HG02571 (cell line): ENCODE measurements around the gene ASB7.
"Not testable (repeated sequence)": the region's sequence is repeated elsewhere in the genome, so short reads cannot be mapped to it uniquely, and the experiment has no call there.

Source experiments
- ATAC-seq: cut with Tn5 transposase; IDR thresholded peaks from one replicate; pipeline ENCODE4 v1.9.1; 2021; ENCODE audit warnings: mild to moderate bottlenecking, moderate library complexity; ENCODE audit not compliant: unreplicated experiment

The ASB7 gene, protein sequence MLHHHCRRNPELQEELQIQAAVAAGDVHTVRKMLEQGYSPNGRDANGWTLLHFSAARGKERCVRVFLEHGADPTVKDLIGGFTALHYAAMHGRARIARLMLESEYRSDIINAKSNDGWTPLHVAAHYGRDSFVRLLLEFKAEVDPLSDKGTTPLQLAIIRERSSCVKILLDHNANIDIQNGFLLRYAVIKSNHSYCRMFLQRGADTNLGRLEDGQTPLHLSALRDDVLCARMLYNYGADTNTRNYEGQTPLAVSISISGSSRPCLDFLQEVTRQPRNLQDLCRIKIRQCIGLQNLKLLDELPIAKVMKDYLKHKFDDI

DNA sequence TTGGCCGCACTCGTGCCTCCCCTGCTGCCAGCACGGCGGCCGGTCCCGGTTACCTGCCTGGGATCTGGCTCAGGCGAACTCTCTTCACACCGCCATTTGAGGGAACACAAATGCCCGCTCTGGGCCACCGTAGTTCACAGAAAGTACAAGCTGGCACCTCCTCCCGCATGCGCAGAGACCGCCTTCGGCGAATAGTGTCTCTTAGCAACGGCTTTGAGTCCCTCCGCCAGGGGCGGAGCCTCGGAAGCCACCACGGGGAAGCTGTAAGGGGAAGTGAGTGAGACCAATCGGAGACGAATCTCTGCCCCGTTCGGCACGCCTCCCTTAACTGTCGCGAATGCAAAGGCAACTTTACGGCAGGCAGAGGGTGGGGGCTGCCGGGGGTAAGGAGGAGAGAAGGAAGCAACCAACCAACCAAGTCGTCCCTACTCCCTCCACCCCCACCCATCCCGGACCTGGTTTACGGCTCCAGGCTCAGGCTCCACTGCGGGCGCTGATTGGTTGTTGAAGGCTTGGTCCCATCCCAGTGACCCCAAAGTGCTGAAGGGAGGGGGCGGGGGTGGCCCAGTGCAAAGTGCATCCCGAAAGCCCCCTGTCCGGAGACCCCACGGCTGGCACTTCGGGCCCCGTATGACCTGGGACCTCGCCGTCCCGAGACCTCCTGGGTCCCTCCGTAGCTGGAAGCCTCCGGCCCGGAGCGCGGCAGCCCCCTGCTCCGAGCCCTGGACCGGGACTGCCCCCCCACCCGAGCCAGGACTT, at the start of gene ASB7, which contains the start of gene LINS1:
Gene ASB7, plus strand, starts transcription at position 526 of the 759 bp plus-strand sequence. CDS start 9,628 bp downstream, outside the sequence.
Gene LINS1, minus strand, starts transcription at position 121 of the 759 bp plus-strand sequence. CDS start 21,342 bp downstream, outside the sequence.
- ATAC-seq = peak; percentile 86

DNA sequence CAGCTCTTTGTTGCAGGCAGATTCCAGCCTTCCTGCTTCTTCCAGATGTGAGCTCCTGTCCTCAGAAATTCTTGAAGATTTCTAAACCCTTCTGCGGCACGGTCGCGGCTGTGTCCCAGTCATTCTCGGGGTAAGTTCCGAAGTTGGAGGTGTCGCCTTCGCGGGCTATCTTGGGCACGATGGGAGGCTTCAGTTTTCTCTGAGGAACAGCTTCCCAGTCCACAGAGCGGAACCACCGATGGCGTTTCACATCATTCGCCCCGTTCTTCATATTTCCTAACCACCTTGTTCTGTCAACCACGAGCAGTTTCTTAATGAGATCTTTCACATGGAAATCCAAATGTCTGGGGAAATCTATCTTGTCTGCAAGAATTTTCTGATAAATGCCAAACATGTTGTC, 48.9 kb upstream of the ASB7 start:
- no peak for ATAC-seq

DNA sequence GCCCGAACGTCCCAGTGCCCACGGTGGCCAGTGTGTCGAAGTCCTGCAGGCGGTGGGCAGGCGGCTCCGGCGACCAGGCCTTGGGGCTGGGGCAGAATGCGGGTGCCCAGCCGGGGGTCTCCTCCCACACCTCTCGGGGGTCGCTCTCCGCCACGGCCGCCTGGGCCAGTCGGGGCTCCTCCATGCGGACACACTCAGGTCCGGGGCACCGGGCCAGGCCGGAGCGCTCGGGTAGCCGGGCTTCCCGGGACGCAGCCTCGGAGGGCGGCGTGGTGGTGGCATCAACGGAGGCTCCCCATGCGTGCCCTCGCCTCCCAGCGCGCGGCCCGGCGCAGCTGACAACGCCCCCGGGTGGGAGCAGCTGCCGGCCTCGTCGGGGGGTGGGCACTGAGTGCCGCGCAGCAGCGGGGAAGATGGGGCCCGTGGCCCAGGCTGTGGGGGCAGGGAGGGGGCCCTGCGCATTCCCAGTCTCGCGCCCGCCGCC, 43.6 kb upstream of the ASB7 start:
- no peak for ATAC-seq

DNA sequence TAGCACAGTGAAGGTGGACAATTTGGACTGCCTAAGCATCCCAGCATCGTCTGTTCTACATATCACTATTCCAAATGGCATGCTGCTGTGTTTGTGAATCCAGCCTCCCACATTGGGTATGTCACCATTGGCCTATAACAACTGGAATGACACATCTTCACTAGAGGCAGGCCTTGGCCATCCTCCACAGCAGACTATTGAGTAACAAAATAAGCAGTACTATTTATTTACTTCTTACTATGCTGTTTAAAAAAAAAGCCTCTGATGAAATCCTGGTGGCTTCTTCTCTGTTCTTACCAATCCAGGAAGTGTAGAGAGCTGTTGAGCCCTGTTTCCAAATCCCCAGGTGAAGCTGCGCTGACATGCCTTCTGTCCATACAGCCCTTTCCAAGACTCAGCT, 43.1 kb upstream of the ASB7 start:
- no peak for ATAC-seq

DNA sequence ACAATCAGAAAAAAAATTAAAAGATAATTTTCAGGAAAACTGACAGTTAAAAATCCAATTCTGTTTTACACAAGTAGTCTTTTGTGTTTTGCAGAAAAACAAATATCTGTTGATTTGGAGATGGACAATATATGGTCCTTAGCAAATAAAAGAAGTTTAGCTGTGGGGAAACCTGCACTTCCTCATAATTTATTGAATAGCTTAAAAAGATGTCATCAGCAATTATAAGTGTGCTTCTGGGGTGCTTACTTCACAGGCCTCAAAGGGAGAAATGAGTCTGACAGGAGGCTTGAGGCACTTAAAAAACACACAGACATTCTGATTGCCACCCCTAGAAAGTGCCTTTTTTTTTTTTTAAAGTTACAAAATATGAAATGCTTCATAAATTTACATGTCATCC, 42.1 kb upstream of the ASB7 start:
- no peak for ATAC-seq

DNA sequence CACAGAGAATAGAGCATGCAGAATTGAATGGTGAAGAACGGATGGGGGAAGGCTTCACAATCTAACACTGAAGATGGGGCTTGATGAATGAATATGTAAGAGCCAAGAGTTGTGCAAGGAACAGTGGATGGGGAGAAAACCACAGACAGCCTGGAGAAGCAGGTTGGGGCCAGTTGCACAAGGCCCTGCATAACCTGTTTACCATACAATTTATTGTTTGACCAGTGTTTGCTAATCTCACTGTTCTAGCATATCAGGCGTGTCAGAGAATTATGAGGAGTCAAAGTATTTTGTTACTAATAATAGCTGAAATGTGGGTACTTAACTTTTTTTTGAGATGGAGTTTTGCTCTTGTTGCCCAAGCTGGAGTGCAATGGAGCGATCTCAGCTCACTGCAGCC, 36.8 kb upstream of the ASB7 start:
- ATAC-seq = no peak

DNA sequence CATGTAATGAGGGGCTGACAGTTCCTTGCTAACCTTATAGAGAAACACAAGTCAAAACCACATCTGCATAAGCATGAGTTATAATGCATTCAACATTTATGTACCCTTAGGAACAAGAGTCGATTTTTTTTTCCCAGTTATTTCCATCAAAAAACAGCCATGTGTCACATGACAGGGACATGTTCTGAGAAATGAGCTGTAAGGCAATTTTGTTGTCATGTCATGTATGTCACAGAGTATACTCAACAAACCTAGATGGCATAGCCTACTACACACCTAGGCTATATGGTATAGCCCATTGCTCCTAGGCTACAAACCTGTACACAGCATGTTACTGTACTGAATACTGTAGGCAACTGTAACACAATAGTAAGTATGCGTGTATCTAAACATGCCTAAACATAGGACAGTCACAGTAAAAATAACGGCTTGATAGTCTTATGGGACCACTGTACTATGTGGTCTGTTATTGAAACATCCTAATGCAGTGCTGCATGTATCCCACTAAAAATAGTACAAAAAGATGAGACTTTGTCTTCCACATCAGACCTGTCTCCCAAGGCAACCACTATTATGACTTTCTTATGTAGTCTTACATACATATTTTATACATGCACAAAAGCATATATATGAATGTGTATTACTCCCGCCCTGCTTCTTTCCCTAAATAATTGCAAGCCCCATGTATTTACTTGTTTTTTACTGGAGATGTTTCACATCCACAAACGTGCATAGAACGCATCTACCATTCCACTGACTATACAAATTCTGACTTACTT, 35.4 kb upstream of the ASB7 start:
- no peak for ATAC-seq

DNA sequence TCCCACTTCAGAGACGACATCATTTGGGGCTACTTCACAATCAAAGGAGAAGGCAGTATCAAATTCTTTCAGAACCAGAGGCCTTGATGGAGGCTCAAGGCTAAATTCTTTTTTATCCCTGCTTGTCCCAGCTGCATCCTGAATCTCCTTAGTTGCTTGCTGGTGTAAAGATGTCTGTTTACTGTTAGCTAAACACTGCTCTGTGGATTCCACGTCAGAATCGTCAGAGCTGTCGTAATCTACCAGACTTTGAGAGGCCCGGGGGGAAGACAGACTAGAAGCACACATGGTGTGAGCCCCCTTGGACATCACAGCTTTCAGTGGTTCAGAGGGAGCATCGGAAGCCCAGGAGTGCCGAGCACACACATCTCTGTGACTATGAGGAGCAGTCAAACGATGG, 33.0 kb upstream of the ASB7 start:
- no peak for ATAC-seq

DNA sequence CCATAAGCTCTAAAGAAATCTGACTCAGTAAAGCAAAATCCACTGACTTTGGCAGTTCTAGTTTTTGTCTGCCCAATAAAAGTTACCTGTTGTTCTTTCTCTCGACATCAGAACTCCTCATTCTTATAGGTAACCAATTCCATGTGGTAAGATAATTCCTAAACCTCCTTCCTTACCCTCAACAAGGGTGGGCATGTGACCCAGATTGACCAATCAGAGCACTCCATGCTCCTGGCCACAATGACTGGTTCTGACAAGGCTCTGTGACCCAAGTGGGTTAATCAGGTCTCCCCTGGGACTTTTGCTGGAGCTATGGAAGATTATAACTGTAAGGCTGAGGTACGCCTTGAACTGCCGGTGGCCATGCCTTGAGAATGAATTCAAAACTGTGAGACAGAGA, 32.1 kb upstream of the ASB7 start:
- no peak for ATAC-seq

DNA sequence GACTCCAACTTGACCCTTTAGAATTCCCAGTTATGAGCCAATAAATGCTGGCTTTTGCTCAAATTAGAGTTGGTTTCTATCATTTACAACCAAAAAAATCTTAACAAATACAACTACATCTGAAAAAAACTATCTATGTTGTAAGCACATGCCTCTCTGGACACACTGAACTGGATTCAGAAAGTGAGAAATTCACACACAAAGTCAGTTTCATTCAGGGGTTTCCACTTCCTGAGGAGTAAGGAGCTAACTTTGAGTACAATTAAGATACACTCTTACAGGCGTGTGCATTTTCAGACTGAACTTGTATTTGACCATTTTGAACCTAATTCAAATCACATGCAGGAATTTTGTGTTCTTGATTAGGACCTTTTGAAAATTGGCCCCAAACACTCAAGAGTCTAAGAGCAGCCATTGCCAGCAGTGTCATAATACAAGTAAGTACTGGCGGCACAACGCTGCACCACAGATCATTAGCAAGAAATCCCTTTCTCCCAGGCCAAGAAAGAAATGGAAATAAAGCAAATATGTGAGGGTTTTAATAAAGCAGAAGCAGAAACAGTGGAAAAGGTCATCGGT, 31.6 kb upstream of the ASB7 start:
- no peak for ATAC-seq

DNA sequence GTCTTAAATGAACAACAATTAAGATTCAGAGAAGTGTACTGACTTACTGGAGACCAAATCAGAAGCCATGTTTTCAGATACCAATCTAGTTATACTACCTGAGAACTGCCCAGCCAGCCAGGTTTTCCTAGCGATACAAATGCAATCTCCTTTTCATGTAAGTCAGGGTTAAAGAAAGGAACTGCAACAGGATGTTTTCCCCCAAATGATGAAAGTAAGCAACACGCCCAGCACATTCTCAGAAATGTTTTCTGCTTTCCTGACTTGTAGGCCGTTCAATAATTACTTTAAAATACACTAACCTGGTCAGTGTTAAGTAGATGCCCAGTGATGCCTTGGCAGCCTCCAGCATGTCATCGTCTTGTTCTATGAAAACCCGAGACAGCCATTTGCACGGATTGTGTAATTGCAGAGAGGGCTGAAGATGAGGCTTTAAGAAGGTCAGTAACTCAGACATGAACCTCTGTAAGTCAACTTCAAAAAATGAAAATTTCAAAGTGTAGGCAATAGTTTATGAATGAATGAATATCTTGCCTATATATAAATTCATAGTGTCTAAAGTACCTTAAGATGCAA, 30.7 kb upstream of the ASB7 start:
- ATAC-seq = no peak

DNA sequence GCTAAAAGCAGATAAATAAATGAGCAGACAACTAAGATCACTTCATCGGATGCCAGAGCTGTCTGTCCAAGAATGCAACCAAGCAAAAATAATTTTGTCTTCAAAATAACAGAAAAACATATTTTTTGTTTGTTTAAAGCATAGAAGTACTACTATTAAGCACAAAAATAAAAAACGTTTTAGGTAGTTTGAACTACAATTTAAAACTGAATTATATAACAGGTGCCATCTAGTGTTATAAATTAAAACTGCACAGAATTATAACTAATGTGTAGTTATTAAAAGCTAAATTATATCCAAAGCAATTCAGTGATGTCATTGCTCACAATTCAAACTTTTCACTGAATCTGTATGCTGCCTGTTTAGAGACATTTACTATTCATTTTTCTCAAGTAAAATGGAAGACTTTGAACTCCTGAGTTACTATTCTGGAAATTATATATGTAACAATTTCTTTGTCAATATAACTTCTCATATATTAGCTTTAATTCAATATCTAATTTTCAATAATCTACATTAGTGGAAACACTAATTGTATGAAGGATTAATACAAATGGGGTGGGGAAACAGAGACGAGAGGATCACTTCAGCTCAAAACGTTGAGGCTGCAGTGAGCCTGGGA, 29.9 kb upstream of the ASB7 start:
- no peak for ATAC-seq

DNA sequence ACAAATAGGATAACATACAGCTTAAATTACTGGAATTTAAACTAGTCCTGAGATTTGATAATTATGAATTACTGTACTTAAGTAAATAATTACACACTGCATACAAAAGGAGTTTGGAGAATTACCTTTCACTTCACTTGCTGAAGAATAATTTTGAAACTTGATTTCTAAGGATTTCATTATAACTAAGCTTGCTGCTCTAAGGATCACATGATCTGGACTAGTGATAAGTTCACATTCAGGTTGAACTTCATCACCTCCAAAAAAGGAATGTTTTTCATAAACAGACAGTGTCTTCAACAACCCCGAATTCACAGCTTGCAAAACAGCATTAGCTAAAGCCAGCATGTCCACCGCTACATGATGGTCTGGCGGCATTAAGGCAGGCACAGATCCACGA, 28.9 kb upstream of the ASB7 start:
- no peak for ATAC-seq

DNA sequence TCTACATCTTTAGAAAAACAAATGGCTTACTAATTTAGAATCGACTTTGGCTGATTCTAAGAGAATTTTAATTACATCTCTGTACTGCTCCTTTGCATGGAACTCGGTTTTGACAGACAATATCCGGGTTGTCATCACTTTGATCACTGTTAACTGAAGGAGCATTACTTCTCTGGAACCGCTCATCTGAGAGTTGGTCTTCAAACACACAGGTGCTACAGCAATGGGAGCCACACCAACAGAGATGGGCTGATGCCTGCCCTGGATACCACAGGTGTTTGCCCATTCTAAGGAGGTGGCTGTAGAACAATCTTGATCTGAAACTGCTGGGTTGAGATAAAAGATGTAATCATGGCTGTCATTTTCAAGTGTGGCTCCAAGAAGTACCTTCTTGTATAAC, 22.0 kb upstream of the ASB7 start:
- no peak for ATAC-seq

DNA sequence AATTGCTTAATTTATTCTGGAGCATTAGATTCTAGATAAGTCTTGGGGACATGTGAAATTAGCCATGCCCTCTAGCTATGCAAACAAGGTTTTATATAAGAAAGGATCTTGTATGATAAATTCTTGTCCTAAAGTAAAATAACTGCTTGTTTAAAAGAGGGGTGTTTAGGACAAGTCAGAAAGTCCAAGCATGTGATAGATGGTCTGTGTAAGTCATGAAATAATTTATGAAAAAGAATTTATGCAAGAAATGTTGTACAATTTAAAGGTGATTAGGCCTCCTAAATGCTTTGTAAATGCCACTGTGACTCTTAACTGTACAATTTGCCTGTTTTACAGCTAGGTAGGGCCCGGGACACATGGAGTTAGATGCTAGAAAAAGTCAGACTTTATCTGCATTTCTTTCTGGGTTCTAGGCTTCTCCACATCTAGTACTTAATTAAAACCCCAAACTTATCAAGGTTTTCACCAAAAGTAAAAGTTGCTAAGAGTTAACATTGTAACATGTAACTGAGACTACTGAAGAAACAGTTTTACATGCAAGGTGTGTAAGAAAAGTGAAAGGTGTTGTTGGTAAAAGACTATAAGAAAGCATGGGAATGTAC, 13.6 kb upstream of the ASB7 start:
- ATAC-seq = no peak

DNA sequence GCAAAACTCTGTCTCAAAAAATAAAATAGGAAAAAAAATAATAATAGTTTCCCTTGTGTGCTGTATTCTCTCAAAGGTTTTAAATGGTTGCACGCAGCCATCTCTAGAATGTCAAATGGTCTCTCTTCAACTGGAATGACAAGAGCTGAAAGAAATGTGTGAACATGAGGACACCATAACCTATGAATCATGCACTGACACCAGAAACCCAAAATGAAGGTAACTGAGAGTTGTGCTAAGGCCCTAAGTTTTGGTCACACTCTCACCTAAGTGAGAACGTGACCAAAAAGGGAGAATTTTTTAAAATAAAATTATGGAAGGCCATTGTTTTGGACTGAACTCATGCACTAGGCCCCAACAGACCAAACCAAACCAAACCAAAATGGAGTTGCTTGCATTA, 11.2 kb upstream of the ASB7 start:
- ATAC-seq = not testable (repeated sequence)

DNA sequence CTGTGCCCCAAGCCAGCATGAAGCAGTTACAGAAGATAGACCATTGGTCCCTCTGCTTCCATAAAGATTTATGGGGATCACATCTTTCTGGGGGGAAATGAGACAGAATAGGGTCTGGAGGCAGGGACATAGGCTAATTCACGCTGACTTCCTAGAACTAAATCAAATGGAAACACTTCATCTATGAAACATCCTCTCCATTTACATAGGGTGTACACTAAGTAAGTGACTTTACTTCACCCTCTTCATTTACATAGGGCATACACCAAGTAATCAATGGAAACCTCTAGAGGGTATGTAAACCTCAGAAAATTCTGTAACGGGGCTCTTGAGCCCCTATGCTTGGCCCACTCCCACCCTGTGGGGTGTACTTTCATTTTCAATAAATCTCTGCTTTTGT, 10.6 kb upstream of the ASB7 start:
- no peak for ATAC-seq

DNA sequence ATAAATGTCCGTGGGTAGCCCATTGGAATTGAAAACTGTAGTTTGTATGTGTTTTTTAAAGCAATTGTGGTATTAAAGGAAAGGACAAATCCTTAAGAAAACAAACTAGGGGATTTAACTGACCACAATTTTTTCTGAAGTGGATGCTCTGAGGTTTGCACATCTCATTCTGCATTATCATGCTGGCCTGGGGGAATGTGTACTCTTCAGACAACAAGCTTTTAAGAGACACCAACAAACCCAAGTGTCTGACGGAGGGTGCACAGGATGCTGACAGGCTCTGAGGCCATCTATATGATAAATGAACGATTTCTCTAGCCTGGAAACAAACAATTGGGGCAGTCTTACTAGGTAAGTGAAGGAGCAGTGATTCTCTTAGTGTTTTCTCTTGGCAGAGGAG, 9.5 kb upstream of the ASB7 start:
- no peak for ATAC-seq

DNA sequence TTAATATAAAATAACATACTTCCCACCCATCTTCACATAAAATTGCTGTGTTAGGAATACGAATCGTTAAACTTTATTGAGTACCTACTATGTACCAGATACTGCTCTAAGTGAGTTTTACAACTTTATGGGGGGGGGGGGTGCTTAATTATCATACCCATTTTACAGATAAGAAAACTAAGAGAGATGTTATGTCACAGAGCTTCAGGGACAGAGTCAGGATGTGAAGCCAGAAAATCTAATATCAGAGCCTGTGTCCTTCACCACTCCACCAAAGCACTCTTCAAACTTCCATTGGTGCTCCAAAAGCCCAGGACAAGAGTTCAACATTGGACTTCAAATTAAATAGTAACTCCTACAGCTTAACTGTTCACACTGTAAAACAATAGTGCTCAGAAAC, 9.0 kb upstream of the ASB7 start:
- ATAC-seq = no peak

DNA sequence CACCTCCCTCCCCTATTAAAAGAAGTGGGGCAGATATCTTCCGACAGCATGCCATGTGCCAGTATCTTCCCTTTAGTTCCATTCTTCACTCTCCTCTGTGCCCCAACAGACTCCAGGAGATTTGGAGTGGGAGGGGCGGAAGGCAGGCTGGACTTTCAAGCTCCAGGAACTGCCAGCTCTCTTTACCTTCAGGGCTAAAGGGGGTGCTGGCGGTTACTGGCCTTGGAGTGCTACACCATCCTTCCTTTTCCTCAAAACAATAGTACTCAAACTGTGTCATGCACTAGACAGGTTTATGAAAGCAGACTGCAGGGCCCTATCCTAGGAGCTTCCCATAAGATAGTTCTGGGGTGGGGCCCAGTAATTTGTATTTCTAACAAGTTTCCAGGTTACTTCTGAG, 6.4 kb upstream of the ASB7 start:
- no peak for ATAC-seq
